OCI-LY7 (cell line): ENCODE data around the gene CEP131.

Experiments used
- CTCF ChIP-seq: fragments of 200-600 bp; sonication (generic); conservative IDR thresholded peaks from 2 replicates; pipeline ENCODE4 v1.5.1; 2014; ENCODE audit warnings: mild to moderate bottlenecking, antibody characterized with exemption, low read length, moderate library complexity, mixed read lengths
- EZH2phosphoT487 ChIP-seq: fragments of 200-600 bp; sonication (generic); IDR thresholded peaks from 2 replicates; pipeline ENCODE4 v1.6.1; 2018; ENCODE audit warnings: low read depth, borderline replicate concordance, mild to moderate bottlenecking, mixed run types, antibody characterized with exemption, low read length, moderate library complexity, mixed read lengths

- TF ChIP-seq CTCF (no peak), EZH2phosphoT487 (no peak)
These were observed 3.8 kb downstream of the CEP131 start for GRCh38 chr17:81218991-81219390.
